Measurements from ENCODE around the gene EPHA6.

Gene EPHA6

GRCh38 chr3:97197083-97197482 lies 382.7 kb downstream of the EPHA6 start:
- TF ChIP-seq CTCF (conservative IDR thresholded peaks at IDR 0.05; ENCODE audit: low read depth, low read length) = no peak
- DNase-seq (ENCODE audit: low read depth) = no peak
- H3K4me3 ChIP-seq (ENCODE audit: low read depth, low read length) = no peak overlapping the region

- no peak for DNase-seq (ENCODE audit: low read depth)
Measured at GRCh38 chr3:97197830-97198229, 383.4 kb downstream of the EPHA6 start.

GRCh38 chr3:97200387-97200786 lies 386.0 kb downstream of the EPHA6 start:
- TF ChIP-seq CTCF (conservative IDR thresholded peaks at IDR 0.05; ENCODE audit: low read depth, low read length) = no peak
- no peak overlapping the region for H3K4me3 ChIP-seq (ENCODE audit: low read depth, low read length)
- DNase-seq (ENCODE audit: low read depth) = no peak

More at GRCh38 chr3:97197830-97198229, 383.4 kb downstream of the EPHA6 start:
- no peak for TF ChIP-seq CTCF (conservative IDR thresholded peaks at IDR 0.05; ENCODE audit: low read depth, low read length)
- H3K4me3 ChIP-seq (ENCODE audit: low read depth, low read length) = no peak overlapping the region

GRCh38 chr3:97201814-97202213 lies 387.4 kb downstream of the EPHA6 start:
- TF ChIP-seq CTCF (conservative IDR thresholded peaks at IDR 0.05; ENCODE audit: low read depth, low read length) = no peak
- no peak for DNase-seq (ENCODE audit: low read depth)
- H3K4me3 ChIP-seq (ENCODE audit: low read depth, low read length) = no peak overlapping the region

- no peak for TF ChIP-seq CTCF (conservative IDR thresholded peaks at IDR 0.05; ENCODE audit: low read depth, low read length)
- H3K4me3 ChIP-seq (ENCODE audit: low read depth, low read length) = no peak overlapping the region
Measured at GRCh38 chr3:97228966-97229365, 414.6 kb downstream of the EPHA6 start.

GRCh38 chr3:97230486-97230885 lies 416.1 kb downstream of the EPHA6 start:
- H3K4me3 ChIP-seq (ENCODE audit: low read depth, low read length) = no peak overlapping the region
- DNase-seq (ENCODE audit: low read depth) = no peak
- TF ChIP-seq CTCF (conservative IDR thresholded peaks at IDR 0.05; ENCODE audit: low read depth, low read length) = no peak

More at GRCh38 chr3:97228966-97229365, 414.6 kb downstream of the EPHA6 start:
- no peak for DNase-seq (ENCODE audit: low read depth)

- no peak overlapping the region for H3K4me3 ChIP-seq (ENCODE audit: low read depth, low read length)
- TF ChIP-seq CTCF (conservative IDR thresholded peaks at IDR 0.05; ENCODE audit: low read depth, low read length) = no peak
- DNase-seq (ENCODE audit: low read depth) = no peak
Measured at GRCh38 chr3:97232393-97233034, 418.1 kb downstream of the EPHA6 start.
